Upper lobe of left lung (tissue), 4 donors: Measurements from ENCODE around the gene SH2D6.

Experiments used
- POLR2A ChIP-seq, 4 donors: fragments of 450-650 bp; IDR thresholded peaks; one replicate each; pipeline ENCODE4 v1.5.1; 2016 to 2017; ENCODE audit warnings: antibody characterized with exemption in 4 of 4, mild to moderate bottlenecking in 2 of 4
- TF ChIP-seq, protein P1 (sequence below), 6 experiments: fragments of 450-650 bp in 4 of 6; fragments of 200-600 bp in 2 of 6; sonication (generic) in 2 of 6; IDR thresholded peaks; one replicate each; pipeline ENCODE4 v1.5.1; 2016 to 2019; ENCODE audit warnings: antibody characterized with exemption in 6 of 6

DNA sequence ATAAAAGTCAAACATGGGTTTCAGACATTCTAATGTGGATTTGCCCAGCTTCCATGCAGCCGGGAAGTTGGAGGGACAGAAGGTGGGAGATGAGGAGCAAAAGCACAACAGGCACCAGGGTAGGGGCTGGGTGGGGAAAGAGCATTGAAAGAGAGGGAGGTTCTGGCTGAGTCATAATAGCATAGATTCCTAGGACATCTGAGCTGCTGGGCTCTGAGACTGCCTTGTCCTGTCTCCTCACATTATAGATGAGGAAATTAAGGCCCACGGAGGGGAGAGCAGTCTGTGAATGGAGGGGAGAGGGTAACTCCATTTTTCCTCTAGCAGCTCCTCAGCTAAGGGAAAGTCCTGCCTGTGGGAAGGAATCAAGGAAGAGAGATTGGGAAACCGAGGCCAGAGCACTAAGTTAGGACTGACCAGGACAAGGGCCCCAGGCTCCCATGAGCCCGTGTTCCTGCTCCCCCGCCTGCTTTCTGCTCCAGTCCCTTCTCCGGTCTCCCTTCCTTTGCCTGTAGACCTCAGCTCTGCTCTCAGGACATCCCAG, 26.2 kb downstream of the SH2D6 start:
- TF ChIP-seq, protein P1, sequence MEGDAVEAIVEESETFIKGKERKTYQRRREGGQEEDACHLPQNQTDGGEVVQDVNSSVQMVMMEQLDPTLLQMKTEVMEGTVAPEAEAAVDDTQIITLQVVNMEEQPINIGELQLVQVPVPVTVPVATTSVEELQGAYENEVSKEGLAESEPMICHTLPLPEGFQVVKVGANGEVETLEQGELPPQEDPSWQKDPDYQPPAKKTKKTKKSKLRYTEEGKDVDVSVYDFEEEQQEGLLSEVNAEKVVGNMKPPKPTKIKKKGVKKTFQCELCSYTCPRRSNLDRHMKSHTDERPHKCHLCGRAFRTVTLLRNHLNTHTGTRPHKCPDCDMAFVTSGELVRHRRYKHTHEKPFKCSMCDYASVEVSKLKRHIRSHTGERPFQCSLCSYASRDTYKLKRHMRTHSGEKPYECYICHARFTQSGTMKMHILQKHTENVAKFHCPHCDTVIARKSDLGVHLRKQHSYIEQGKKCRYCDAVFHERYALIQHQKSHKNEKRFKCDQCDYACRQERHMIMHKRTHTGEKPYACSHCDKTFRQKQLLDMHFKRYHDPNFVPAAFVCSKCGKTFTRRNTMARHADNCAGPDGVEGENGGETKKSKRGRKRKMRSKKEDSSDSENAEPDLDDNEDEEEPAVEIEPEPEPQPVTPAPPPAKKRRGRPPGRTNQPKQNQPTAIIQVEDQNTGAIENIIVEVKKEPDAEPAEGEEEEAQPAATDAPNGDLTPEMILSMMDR (IDR thresholded peaks at IDR 0.05): no peak
- no peak for TF ChIP-seq POLR2A (IDR thresholded peaks at IDR 0.05)
